ELR (cell line): ENCODE measurements around the gene ALKAL2.
"Not testable (repeated sequence)": the region's sequence is repeated elsewhere in the genome, so short reads cannot be mapped to it uniquely, and the experiment has no call there.

ENCODE experiments used
- DNase-seq: peaks from one replicate; pipeline ENCODE4 v3.0.0-alpha.2; 2015; ENCODE audit warnings: low read depth

Gene ALKAL2, protein sequence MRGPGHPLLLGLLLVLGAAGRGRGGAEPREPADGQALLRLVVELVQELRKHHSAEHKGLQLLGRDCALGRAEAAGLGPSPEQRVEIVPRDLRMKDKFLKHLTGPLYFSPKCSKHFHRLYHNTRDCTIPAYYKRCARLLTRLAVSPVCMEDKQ

GRCh38 chr2:287911-288757, at the start of gene ALKAL2:
ALKAL2 (minus strand) TSS chr2:288091; CDS start chr2:287835, 256 bp downstream.
- no peak for DNase-seq

DNA sequence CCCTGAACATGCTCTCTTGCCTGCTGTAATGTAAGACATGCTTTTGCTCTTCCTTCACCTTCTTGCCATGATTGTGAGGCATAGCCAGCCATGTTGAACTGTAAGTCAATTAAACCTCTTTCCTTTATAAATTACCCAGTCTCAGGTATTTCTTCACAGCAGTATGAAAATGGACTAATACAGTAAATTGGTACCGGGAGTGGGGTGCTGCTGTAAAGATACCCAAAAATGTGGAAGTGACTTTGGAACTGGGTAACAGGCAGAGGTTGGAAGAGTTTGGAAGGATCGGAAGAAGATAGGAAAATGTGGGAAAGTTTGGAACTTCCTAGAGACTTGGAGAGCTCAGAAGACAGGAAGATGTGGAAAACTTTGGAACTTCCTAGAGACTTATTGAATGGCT, 49.1 kb upstream of the ALKAL2 start:
- DNase-seq = not testable (repeated sequence)

- DNase-seq = no peak
Measured at GRCh38 chr2:336360-336759, 48.5 kb upstream of the ALKAL2 start.

- DNase-seq = no peak
Measured at GRCh38 chr2:332592-332991, 44.7 kb upstream of the ALKAL2 start.

- no peak for DNase-seq
Measured at GRCh38 chr2:328761-329160, 40.9 kb upstream of the ALKAL2 start.

DNA sequence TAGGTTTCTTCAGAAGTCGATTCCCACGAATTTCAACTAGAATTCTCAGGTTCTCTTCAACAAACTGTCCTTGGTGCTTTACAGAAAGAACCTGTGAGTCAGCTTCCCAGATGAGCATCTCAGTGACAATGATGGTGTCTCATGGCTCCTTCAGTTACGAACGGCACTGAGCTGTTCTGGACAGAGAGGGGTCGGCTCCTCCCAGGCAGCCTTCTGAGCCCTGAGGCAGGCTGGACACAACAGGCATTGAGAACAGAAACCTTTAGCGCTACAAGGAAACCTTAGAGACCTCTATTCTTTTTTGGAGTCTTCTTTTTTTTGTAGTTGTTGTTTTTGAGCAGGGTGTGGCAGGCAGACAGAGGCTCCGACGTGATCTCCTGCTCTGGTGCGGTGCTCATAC, 35.1 kb upstream of the ALKAL2 start:
- no peak for DNase-seq

DNA sequence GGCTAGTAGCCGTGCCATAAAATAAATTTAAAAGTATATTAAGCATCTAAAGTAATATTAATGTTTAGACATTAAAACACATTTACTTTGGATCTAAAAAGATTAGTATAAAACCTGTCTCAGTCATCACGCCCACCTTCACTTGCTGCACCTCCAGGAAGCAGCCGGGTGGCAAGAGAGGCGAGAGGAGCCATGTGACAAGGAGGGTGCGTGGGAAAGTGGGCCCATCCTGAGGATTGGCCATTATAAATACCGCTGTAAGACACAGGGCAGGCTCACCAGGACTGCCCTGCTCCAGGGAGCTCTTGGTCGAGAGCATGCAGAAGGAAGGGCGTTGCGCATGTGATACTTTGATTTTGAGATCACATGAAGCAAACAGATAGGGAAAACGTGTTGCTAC, 34.4 kb upstream of the ALKAL2 start:
- no peak for DNase-seq

DNA sequence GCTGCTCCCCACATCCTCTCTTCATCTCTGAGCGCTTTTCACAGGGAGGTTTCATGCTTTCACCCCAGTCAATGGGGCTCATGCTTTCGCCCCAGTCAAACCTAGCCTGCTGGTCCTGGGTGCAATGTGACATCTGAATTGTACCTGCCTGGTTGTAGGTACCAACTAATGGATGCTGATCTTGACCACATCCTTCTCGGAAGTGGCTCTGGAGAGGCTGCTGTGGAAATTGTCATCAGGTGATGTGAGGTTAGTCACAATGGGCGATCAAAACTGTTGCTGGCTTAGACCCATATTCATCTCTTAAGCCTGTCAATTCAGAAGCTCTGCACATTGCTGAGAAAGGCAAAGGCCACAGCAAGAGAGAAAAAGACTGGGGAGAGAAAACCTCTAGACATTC, 32.7 kb upstream of the ALKAL2 start:
- no peak for DNase-seq

DNA sequence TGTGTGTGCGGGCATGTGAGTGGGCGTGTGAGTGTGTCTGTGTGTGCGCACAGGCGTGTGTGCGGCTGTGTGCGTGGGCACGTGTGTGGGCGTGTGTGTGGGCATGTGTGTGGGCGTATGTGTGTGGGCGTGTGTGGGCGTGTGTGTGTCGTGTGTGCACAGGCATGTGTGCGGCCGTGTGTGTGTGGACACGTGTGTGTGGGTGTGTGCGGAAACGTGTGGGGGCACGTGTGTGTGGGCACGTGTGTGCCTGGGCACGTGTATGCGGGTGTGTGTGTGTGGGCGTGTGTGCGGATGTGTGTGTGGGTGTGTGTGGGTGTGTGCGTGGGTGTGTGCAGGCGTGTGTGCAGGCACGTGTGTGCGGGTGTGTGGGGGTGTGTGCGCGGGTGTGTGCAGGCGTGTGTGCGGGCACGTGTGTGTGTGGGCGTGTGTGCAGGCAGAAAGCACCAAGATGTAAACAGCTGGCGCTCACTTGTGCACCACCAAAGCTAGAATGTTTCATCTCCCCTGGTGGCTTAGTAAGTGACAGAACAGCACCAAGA, 31.2 kb upstream of the ALKAL2 start:
- no peak for DNase-seq

- DNase-seq = peak; percentile 57
Measured at GRCh38 chr2:317501-318424, 29.9 kb upstream of the ALKAL2 start.

DNA sequence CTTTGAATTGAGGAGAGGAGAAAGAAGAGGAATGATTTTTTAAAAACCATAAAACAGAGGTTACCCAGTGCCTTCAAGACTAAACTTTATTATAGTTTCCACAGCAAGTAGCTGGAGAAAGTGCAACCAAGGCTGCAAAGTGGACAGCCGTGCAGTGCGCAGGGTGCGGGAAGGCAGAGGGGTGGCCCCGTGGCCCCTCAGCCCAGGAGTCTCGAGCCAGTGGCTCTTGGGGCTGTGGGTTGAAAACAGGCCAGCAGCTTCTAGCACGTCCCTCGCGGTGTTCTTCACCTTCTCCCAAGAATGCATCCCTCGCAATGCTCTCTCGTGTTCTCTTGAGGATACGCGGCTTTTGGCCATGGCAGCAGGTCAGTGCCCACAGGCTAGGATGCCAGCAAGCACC, 28.5 kb upstream of the ALKAL2 start:
- DNase-seq = no peak

- not testable (repeated sequence) for DNase-seq
Measured at GRCh38 chr2:315925-316324, 28.0 kb upstream of the ALKAL2 start.

DNA sequence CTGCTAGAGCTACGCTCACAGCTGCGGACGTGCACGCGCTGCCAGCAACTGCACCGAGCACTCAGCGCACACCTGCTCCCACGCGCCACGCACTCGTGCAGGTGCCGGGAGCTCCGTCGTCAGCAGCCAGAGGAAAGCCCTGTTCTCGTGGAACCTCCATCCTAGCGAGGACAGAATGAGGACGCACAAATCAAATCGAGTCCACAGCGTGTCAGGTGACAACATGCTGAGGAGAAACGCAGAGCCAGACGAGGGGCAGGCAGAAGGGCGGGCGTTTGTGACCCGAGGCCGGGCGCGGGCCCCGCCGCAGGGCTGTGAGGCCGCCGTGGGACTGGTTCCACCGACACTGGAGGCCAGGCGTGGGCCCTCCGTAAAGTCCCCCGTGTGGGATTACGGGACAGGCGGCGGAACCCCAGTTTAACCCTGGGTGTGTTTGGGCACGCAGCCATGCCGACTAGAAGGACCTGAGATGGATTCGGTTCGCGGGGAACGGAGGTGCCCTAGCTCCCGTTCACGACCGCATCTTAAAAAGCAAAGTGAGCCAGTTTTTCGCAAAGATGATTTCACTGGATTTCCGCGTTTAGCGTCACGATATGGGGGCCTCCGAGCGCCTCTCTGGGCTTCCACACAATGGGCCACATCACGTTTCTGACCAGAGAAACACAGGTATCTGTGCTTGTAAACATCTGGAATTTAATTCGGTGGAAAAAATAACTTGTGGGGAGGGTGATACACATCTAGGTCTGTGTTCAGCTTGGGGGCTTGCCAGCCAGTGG, 26.9 kb upstream of the ALKAL2 start:
- DNase-seq = no peak

GRCh38 chr2:313991-314390, 26.1 kb upstream of the ALKAL2 start:
- no peak for DNase-seq

DNA sequence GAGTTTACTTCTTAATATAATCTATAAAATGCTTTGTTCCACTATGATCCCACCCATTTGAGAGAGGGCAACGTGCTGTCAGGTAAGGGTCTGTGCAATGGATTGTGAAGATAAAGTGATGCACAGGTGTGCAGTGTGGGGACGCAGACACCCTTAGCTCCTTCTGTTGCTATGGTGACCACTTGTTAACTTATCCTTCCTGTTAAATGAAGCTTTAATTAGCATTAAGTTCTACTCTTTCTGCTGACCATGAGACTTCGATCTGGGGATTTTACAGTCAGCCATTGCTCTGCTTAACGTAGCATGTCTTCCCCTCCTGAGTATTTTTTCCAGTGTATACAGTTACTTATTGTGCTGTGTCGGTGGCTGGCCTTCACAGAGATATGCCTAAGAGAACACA, 23.1 kb upstream of the ALKAL2 start:
- no peak for DNase-seq

DNA sequence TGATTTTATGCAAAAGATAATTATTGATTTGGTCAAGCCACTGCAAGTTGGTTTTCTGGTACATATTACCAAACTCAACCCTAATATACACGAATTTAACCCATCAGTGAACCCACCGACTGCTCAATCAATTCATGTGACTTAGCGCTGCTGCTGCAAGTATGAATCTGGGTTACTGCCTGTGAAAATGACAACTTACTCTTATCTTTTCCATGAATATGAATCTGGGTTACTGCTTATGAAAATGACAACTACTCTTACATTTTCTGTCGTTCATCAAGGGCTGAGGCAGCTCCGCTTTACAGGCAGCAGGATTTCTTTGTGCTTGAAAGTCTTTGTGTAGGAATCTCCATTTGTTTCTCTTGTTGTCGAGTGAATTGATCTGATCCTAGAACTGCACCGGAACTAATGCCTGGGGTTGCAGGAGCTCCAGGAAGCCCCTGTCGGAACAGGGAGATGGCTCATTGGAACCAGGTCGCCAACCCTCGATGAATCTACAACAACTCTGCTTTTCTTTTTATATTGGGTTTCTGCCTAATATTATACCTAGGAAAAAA, 22.1 kb upstream of the ALKAL2 start:
- no peak for DNase-seq

GRCh38 chr2:309148-309953, 21.5 kb upstream of the ALKAL2 start:
- no peak for DNase-seq

DNA sequence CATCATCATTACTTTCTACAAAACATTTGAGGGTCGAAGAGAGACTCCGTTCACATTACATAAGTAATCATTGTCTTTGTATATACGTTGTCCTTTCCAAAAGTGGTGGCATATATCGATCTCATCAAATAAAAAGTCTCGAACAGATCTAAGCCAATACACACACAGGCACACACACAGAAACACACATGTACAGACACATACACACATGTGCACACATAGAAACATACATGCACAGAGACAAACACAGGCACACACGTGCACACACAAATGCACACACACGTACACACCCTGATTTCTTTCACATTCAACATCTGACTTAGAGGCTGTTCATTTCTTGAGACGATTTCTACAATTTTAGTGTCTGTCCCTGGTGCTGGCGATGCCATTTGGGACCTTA, 17.5 kb upstream of the ALKAL2 start:
- no peak for DNase-seq

GRCh38 chr2:296354-296753, 8.5 kb upstream of the ALKAL2 start:
- DNase-seq = no peak

DNA sequence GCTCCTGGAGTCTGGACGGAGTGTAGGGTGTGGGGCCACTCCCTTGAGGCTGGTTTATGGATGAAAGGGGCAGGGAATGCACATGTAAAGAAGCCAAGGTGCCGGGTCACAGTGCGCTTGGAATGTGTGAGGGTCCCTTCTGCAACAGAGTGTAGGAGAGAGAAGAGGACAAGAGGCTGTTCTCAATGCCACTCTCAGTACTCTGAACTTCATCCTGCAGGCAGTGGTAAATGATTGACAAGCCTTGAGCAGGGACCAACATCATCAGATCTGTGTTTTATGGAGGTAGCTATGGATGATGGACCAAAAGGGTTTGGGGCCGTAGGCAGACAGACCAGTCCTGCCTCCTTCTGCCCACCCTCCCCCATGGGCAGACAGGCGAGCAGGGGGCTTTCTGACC, 7.2 kb upstream of the ALKAL2 start:
- no peak for DNase-seq
